Inferior parietal cortex (tissue), 1 donor: ENCODE measurements around the gene ZFP69.

Experiments
- DNase-seq: peaks from one replicate; pipeline ENCODE4 v3.0.0-alpha.2; 2016; ENCODE audit errors: extremely low spot score

The ZFP69 gene

DNA sequence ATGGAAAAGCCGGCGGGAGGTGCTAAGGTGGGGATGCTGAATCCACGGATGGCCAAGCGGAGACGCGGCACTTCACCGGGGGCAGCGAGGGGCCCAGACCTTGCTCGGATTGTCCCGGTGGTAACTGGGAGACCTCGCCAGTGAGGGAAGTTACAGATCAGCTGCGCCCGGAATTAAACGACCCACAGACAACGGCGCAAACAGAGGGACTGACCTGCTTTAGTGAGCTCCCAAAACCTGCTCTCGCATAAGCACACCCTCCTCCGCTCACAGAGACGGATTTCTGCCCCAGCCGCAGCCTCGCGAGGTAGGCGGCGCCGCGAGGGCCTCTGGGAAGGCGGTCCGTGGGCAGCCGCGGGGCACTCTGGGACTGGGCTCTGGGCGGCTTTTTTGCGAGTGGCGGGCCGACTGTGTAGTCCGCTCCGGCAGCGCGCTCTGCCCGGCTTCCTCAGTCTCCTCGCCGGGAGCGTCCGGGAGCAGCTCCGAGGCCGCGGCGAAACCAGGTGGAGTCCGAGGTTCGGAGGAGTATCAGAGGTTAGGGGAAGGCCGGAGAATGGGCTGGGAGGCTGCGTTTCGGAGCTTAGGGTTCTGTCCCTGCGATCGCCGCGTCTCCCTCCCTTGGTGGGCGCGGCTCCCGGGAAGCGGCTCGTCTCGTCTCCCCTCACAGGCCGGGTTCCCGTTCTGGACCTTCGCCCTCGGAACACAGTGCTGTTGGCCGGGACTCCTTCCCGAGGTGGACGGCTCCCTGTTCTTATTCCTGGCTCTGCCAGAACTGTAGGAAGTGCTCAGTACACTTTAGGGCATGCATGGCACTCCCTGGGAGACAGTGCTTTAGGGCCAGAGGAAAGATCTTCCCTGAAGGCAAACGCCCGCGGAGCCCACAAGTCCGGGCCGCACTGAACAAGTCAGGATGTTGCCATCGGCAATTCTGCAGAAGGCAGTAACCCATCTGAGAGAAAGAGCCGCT is 31.6 kb downstream of the ZFP69 start, which contains the start of gene EXO5:
EXO5 (plus strand) TSS at position 393 of the 967 bp plus-strand sequence. CDS start 5,778 bp downstream, outside the sequence.
- peak; percentile 73 for DNase-seq

DNA sequence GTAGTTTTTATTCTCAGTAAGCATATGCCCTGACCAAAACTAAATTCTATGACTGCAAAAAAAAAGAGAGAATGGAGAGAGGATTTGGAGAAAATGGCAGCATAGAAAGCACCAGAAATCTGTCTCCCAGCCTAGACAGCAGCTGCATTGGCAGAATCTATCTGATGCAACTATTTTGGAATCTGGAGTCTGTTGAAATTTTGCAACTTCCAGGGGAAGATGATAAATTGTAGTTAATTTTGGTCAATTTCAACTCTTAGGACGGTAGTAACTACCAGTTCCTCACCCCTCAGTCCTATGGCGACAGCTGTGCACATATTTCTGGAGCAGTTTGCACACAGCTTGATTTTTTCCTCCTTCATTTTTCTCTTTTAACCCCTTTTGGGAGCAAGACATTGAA is 42.4 kb downstream of the ZFP69 start:
- no peak for DNase-seq

DNA sequence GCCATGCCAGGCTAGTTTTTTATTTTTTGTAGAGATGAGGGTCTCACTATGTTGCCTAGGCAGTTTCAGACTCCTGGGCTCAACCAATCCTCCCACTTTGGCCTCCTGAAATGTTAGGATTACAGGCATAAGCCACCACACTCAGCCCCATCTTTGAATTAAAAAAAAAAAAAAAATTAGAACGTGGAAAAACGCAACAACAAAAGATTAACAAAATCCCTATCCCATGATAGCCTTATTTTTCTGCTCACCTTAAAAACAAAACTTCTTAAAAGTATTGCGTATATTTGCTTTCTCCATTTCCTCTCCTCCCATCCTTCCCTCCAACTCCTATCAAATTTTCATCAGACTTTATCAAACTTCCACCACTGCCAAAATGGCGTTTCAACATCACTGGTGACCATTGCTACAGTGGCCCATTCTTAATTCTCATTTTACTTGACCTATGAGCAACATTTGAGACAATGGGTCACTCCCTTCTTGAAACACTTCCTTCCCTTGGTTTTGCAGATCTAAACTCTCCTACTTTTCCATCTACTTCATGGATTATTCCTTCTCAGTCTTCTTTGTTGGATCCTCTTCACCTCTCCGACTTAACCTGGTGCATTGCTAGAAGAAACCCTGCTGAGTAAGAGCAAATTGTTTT is 53.8 kb downstream of the ZFP69 start:
- DNase-seq, result no peak

DNA sequence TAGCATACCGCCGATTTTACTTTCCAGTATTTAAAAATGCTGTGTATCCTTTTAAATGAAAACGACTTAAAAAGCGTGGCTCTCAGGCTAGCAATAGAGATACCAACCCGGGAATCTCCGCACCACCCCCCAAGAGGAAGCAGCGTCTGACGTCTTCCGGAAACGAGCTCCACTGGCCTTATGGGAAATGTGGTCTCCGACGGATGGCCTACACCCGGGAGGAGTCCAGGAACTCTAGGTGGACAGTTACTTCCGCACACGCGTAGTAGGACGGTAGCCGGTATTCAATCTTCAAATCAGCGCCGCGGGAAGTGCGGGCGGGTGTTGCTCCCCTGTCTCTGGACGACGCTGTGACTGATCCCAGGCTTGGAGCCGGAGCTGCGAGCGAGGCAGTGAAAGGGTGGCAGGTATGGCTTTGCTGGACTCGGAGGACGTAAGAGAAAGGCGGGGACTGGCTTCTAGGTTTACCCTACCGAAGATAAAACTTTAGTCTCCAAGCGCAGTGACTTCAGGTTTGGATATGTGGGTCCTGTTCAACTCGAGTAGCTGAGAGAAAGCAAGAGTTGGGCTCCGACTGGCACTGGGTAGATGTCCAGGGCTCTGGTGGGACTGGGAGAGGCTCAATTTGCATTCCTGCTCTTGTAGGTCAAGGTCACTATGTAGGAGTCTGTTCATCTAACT is 54.4 kb downstream of the ZFP69 start, which contains the start of gene ZNF684:
ZNF684 (plus strand) TSS at position 257 of the 681 bp plus-strand sequence. CDS start 1,530 bp downstream, outside the sequence.
- DNase-seq, result peak; percentile 98

DNA sequence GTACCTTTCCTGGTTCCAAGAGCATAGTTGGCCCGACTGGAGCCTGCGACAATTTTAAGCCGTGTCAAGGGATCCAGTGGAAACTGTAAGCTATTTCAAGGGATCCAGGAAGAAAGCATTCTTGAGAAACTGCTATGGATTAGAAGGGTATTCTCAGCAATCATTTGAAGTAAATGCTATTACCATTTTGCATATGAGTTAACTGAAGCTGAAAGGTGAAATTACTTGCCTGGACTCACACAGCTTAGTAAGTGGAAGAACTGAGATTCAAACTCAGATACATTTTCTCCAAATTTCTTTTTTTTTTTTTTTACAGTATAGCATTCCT is 54.9 kb downstream of the ZFP69 start:
- DNase-seq, result no peak

DNA sequence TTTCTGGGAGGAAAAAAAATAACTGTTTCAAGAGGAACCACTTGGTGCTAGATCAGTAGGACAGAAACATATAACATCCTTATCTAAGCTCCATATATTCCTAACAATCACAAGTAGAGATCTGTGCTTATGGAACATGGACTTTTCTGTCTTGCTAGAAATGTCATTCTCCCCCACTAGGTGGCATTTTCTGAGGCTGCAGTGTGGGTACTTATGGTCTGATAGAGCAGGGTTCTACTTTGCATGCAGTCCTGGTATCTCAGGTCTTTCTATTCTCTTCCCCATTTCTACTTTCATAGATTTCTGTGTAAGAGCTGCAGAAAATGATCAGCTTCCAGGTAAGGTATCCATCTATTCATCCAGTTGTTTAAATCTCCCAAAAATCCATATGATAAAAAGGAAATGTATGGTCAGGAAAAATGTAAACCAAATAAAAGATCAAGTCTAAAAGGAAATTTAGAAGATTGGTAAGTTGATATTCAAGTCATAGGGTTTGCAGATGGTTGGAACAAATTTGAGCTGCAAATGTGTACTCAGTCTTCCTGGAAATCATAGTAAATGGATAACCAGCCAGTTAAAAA is 55.8 kb downstream of the ZFP69 start:
- DNase-seq, result peak; percentile 69

DNA sequence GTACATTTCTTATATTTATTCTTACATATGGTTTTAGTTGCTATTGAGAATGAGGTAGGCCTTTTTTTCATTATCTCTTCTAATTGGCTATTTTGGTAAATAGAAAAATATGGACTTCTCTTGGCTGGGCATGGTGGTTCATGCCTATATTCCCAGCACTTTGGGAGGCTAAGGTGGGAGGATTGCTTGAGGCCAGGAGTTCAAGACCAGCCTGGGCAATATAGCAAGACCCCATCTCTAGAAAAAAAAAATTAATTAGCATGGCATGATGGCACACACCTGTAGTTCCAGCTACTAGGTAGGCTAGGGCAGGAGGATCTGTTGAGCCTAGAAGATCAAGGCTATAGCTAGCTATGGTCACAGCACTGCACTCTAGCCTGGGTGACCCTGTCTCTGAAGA is 57.5 kb downstream of the ZFP69 start:
- no peak for DNase-seq

DNA sequence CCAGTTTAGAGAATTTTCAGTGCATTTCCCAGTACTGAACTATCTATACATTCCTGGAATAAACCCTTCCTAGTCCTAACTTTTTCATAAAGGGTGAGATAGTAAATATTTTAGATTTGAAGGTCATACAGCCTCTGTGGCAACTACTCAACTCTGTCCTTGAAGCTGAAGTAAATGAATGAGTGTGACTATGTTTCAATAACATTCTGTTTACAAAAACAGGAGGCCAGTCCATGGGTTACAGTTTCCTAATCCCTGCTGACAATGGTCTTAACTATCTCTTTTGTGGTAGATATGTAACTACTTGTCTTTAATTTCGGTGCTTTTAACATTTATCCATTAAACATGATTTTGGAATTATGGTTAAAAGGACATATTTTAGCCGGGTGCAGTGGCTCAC is 58.6 kb downstream of the ZFP69 start:
- DNase-seq, result no peak

DNA sequence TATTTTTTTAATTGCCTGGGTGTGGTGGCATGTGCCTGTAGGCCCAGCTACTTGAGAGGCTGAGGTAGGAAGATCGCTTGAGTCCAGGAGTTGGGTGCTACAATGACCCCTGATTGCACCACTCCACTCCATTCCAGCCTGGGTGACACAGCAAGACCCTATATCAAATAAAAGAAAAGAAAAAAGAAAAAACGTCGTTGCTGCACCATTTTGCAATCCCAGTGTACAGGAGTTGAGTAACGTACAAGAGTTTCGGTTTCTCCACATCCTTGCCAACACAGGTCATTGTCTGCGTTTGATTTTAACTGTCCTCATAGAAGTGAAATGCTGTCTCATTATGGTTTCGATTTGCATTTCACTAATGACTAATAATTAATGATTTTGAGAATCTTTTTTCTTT is 62.2 kb downstream of the ZFP69 start:
- DNase-seq, result no peak
